ENCODE data around the gene ATP5PD.
"Not testable (repeated sequence)": the region's sequence is repeated elsewhere in the genome, so short reads cannot be mapped to it uniquely, and the experiment has no call there.

The ATP5PD gene

GRCh38 chr17:75048249-75048878, 1.6 kb upstream of the ATP5PD start:
- no peak for DNase-seq

- no peak for DNase-seq
Measured at GRCh38 chr17:75047398-75048098, 779 bp upstream of the ATP5PD start.

DNA sequence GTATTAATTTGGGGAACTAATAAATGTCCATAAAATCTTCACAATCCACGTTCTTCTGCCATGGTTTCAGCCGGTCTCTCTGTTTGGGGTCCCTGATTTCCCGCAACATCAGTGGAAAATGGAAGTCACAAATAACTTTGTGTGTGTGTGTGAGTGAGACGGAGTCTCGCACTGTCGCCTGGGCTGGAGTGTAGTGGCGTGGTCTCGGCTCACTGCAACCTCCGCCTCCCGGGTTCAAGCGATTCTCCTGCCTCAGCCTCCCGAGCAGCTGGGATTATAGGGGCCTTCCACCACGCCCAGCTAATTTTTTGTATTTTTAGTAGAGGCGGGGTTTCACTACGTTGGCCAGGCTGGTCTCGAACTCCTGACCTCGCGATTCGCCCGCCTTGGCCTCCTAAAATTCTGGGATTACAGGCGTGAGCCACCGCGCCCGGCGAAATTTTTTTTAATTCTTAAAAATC, 793 bp downstream of the ATP5PD start:
- not testable (repeated sequence) for DNase-seq

- DNase-seq = no peak
Measured at GRCh38 chr17:75044716-75045115, 2.1 kb downstream of the ATP5PD start.

DNA sequence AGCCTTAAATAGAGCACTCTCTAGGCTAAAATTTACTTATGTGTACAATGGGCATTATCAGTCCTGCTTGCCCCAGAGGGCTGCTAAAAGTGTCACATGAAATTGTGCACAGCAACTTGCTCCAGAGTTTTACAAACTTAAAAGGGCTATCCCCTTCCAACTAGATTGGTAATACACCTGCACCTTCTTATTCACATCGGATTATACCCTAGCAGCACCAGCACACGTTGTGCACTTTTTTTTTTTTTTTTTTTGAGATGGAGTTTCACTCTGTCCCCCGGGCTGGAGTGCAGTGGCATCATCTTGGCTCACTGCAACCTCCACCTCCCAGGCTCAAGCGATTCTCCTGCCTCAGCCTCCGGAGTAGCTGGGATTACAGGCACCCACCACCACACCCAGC, 3.0 kb downstream of the ATP5PD start:
- DNase-seq = not testable (repeated sequence)

DNA sequence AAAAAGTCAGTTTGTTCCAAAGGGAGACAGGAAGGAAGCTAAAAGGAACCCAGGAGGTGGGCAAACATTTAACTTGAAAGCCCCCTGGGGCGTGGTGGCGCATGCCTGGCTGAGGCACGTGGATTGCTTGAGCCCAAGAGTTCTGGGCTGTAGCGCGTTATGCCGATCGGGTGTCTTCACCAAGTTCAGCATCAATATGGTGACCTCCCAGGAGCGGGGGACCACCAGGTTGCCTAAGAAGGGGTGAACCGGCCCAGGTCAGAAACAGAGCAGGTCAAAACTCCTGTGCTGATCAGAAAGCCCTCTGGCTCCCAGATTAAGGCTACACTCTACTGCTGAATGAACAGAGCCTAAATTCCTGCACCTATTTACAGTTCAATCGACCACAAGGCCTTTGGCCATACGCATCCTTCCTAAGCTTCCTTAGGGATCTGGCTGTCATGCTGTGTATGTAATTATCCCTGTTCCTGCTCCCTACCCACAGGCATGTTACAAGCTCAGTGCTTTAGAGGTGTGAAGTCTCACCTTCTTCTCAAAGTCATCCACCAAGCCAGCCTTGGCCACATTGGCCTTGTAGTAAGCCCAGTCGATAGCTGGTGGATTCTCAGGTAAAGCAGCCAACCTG, 5.0 kb downstream of the ATP5PD start:
- no peak for DNase-seq

DNA sequence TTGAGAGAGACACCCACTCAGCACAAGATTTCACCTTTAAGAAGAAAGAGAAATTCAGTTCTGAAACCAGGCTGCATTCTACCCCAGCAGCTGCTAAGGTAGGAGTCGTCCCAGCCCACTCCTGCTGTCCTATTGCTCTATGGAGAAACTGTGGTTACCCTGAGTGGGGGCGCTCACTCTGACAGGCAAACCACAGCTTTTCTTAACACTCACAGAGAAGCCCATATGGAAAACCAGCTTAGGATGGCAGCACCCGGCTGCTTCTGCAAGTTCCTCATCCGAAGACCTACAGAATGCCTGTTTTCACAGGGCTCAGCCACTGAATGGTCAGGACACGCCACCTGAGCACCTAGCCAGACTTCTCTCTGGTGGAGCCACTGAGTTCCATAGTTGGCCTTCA, 7.5 kb downstream of the ATP5PD start:
- no peak for DNase-seq

DNA sequence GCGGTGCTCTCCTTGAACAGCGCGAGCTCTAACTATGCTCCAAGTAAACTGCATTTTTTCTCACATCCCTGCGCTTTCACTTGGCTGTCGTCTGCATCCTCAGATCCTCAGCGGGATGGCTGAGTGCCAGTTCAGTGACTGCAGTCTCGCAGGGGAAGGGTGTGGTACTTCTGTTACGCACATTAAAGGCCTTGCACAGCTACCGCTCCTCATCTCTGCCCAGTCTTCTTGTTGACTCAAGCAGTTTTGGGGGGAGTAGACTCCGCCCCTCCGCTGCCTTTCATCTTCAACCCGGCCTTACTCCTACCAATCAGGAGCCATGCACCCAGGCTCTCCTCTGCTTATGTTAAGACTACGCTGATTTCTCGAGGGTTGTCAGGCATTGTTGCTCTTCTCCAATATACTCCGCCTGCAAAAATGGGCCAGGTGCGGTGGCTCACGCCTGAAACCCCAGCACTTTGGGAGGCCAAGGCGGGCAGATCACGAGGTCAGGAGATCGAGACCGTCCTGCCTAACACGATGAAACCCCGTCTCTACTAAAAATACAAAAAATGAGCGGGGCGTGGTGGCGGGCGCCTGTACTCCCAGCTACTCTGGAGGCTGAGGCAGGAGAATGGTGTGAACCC, 10.0 kb downstream of the ATP5PD start:
- peak; percentile 75 for DNase-seq

GRCh38 chr17:75034236-75034908, 12.4 kb downstream of the ATP5PD start:
- peak; percentile 92 for DNase-seq

- DNase-seq = peak; percentile 94
Measured at GRCh38 chr17:75033346-75034235, 13.2 kb downstream of the ATP5PD start.

DNA sequence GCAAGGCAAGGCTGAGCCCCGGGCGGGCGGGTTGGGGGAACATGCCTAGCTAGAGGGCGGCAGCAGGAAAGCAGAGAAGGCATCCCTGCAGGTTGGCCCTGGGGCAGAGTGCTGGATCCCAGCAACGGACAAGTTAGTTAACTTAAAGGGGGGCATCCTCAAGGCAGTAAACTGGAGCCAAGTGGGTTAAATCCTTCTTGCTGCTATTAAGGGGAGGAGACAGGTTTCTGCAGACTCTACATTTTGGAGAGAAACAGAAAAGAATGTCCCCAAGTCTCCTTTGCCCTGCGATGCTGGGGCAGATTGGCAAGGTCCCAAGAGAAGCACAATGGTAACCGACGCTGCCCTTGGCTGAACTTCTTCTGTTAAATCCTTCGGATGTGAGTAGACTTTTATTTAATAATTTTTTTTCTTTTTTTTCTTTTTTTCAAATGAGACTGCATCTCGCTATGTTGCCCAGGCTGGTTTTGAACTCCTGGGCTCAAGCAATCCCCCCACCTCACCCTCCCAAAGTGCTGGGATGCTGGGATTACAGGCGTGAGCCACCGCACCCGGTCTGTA, 14.0 kb downstream of the ATP5PD start:
- DNase-seq = no peak

- peak; percentile 72 for DNase-seq
Measured at GRCh38 chr17:75031972-75032719, 14.6 kb downstream of the ATP5PD start.

- no peak for DNase-seq
Measured at GRCh38 chr17:75030161-75030560, 16.6 kb downstream of the ATP5PD start.

GRCh38 chr17:75026650-75027049, 20.1 kb downstream of the ATP5PD start:
- not testable (repeated sequence) for DNase-seq

DNA sequence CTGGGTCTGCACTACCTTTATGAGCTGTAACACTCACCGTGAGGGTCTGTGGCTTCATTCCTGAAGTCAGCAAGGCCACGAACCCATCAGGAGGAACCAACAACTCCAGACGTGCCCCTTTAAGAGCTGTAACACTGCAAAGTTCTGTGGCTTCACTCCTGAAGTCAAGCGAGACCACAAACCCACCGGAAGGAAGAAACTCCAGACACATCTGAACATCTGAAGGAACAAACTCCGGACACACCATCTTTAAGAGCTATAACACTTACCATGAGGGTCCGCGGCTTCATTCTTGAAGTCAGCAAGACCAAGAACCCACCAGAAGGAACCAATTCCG, 21.4 kb downstream of the ATP5PD start:
- not testable (repeated sequence) for DNase-seq

DNA sequence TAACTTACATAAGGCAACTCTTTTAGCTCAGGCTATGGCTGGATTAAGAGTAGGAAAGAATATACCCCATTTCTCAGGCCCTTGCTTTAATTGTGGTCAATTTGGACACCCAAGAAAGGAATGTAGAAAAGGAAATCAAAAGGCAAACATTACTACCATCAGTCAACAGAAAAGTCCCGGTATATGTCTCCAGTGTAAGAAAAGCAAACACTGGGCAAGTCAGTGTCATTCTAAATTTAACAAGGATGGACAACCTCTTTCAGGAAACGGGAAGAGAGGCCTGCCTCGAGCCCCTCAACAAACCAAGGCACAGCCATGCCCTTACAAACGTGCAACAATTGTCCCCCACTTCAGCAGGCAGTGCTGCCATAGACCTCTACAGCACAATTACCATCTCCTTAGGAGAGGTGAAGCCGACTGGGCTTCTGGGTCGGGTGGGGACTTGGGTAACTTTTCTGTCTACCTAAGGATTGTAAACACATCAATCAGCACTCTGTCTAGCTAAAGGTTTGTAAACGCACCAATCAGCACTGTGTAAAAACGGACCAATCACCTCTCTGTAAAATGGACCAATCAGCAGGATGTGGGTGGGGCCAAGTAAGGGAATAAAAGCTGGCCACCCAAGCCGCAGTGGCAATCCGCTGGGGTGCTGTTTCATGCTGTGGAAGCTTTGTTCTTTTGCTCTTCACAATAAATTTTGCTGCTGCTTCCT, 21.9 kb downstream of the ATP5PD start:
- DNase-seq = no peak

- no peak for DNase-seq
Measured at GRCh38 chr17:75020331-75021110, 26.2 kb downstream of the ATP5PD start.

GRCh38 chr17:75019710-75020109, 27.1 kb downstream of the ATP5PD start:
- DNase-seq = no peak

DNA sequence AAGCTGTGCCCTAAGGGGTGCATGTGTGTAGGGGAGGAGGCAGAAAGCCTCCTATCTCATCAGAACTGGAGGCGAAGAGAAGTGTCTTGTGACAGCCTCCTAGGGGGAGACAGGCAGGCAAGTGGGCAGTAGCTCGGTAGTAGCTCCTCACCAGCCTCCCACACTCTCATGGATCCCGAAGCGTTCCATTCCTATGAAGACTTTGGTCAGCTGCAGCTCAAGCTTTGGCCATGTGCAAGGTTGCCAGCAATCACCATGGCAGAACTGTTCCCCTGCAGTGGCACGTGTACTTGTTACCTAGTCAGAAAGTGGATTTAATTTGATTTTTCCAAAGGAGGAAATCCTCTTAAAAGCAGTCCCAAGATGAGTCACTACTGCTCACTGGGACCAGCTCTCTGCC, 27.6 kb downstream of the ATP5PD start:
- DNase-seq = no peak
